PFSK-1 (cell line): ENCODE results near the gene VGLL3.

Experiments used
- POLR2AphosphoS5 ChIP-seq: IDR thresholded peaks from 2 replicates; pipeline ENCODE4 v1.6.1; 2012; ENCODE audit warnings: low read depth, mild to moderate bottlenecking, control low read depth, low read length, moderate library complexity
- SIN3A ChIP-seq: IDR thresholded peaks from 2 replicates; pipeline ENCODE4 v1.6.1; 2012; ENCODE audit warnings: mild to moderate bottlenecking, low read length, moderate library complexity, borderline replicate concordance; ENCODE audit not compliant: insufficient read depth
- TAF1 ChIP-seq: IDR thresholded peaks from 2 replicates; pipeline ENCODE4 v1.6.1; 2012; ENCODE audit warnings: low read length, control low read depth, borderline replicate concordance; ENCODE audit not compliant: insufficient read depth
- TF ChIP-seq, protein P1 (sequence below), 2 experiments: IDR thresholded peaks; 2 replicates each; pipeline versions ENCODE4 v1.6.1 to v1.8.0; 2011 to 2012; ENCODE audit warnings: low read depth in 2 of 2, low read length in 2 of 2, control low read depth in 1 of 2, inconsistent platforms in 1 of 2, mild to moderate bottlenecking in 1 of 2, moderate library complexity in 1 of 2; ENCODE audit not compliant: insufficient read depth in 1 of 2

DNA sequence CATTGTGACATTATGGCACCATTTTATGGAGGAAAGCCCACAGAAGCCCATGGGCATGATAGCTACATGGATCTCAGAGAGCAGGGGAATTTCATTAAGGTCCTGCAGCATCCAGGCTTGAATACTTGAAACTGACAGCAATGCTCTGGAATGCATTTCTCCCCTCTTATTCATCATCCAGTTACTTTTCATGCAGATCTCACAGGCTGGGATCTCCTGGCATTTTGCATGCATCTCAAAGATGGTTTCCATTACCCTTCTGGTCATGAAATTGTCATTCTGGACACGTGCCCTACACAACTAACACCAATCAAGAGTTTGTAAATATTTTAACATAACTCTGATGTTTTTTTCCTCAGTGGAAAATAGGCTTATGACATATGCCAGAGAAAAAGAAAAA lies 32.4 kb downstream of the VGLL3 start:
- TF ChIP-seq SIN3A (no peak), POLR2AphosphoS5 (no peak), TAF1 (no peak)
- TF ChIP-seq, protein P1, sequence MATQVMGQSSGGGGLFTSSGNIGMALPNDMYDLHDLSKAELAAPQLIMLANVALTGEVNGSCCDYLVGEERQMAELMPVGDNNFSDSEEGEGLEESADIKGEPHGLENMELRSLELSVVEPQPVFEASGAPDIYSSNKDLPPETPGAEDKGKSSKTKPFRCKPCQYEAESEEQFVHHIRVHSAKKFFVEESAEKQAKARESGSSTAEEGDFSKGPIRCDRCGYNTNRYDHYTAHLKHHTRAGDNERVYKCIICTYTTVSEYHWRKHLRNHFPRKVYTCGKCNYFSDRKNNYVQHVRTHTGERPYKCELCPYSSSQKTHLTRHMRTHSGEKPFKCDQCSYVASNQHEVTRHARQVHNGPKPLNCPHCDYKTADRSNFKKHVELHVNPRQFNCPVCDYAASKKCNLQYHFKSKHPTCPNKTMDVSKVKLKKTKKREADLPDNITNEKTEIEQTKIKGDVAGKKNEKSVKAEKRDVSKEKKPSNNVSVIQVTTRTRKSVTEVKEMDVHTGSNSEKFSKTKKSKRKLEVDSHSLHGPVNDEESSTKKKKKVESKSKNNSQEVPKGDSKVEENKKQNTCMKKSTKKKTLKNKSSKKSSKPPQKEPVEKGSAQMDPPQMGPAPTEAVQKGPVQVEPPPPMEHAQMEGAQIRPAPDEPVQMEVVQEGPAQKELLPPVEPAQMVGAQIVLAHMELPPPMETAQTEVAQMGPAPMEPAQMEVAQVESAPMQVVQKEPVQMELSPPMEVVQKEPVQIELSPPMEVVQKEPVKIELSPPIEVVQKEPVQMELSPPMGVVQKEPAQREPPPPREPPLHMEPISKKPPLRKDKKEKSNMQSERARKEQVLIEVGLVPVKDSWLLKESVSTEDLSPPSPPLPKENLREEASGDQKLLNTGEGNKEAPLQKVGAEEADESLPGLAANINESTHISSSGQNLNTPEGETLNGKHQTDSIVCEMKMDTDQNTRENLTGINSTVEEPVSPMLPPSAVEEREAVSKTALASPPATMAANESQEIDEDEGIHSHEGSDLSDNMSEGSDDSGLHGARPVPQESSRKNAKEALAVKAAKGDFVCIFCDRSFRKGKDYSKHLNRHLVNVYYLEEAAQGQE (IDR thresholded peaks at IDR 0.05; ENCODE audit: insufficient read depth in 1 of 2, low read depth in 2 of 2, low read length in 2 of 2): no peak
